Adrenal gland (tissue), 5 donors: Measurements from ENCODE around the gene FBXL17.

Experiments
- CTCF ChIP-seq, 6 experiments: fragments of 450-650 bp in 4 of 6; fragments of 200-600 bp in 2 of 6; sonication (generic) in 1 of 6; IDR thresholded peaks; 1 replicate in 5 of 6; 2 replicates in 1 of 6; pipeline versions ENCODE4 v1.5.1 to v1.8.0; 2016 to 2021; ENCODE audit warnings: antibody characterized with exemption in 6 of 6, mild to moderate bottlenecking in 2 of 6, moderate library complexity in 1 of 6
- POLR2A ChIP-seq, 2 donors: fragments of 450-650 bp; IDR thresholded peaks; one replicate each; pipeline ENCODE4 v1.6.1; 2017; ENCODE audit warnings: antibody characterized with exemption in 2 of 2, mild to moderate bottlenecking in 2 of 2, moderate library complexity in 1 of 2
- donor health status: DM: no; HTN: no; CAD: no.

- TF ChIP-seq CTCF (IDR thresholded peaks at IDR 0.05) (no peak), POLR2A (IDR thresholded peaks at IDR 0.05) (no peak)
These were observed 252.8 kb downstream of the FBXL17 start for GRCh38 chr5:108129129-108129528.
